Caco-2 (cell line): ENCODE data around the gene TOM1. TPM values are rescaled to one million over a fixed set of nuclear protein-coding genes. Genes with fewer than 3 reads are reported as not detected.

ENCODE experiments used
- BruUV-seq: library from RNA; stranded (reverse); fragments of 400-500 nt; replicated peaks from 2 replicates; lab custom pipeline; 2021; lab: Mats Ljungman, UMichigan
- CTCF ChIA-PET: fragments of 300-600 bp; sonication (Branson Sonifier 250); formaldehyde crosslinking; loops from one replicate; lab custom pipeline; 2022; ENCODE audit warnings: antibody characterized with exemption; lab: Charles Lee
- POLR2A ChIA-PET: fragments of 300-600 bp; sonication (Branson Sonifier 250); formaldehyde crosslinking; loops from one replicate; lab custom pipeline; 2022; ENCODE audit warnings: antibody characterized with exemption; lab: Charles Lee
- DNase-seq, 2 experiments: peaks; one replicate each; pipeline versions ENCODE4 v3.0.0 to v3.0.0-alpha.2; 2020 to 2022
- H3K27me3 ChIP-seq: replicated peaks from 2 replicates; pipeline ENCODE4 v1.6.0; 2011; ENCODE audit warnings: low read length; ENCODE audit not compliant: control insufficient read depth, insufficient read depth
- H3K36me3 ChIP-seq: 2 replicates; pipeline ENCODE4 v1.5.1; 2011; ENCODE audit warnings: low read length; ENCODE audit not compliant: control insufficient read depth, insufficient read depth
- H3K4me1 ChIP-seq: fragments of 250-450 bp; sonication (Bioruptor Pico); 2 replicates; pipeline ENCODE4 v1.5.1; 2020; ENCODE audit warnings: mild to moderate bottlenecking
- H3K4me3 ChIP-seq: 2 replicates; pipeline ENCODE4 v1.5.1; 2011; ENCODE audit warnings: low read depth, mild to moderate bottlenecking, control low read depth, low read length
- H3K9me3 ChIP-seq: fragments of 250-450 bp; sonication (Bioruptor Pico); 2 replicates; pipeline ENCODE4 v1.5.1; 2020; ENCODE audit warnings: mild to moderate bottlenecking, moderate library complexity
- H3K27ac Mint-ChIP-seq: one replicate; pipeline ENCODE4 v1.8.0; 2022; ENCODE audit warnings: mixed read lengths; ENCODE audit not compliant: unreplicated experiment
- H3K27me3 Mint-ChIP-seq: one replicate; pipeline ENCODE4 v1.8.0; 2022; ENCODE audit warnings: mixed read lengths; ENCODE audit not compliant: insufficient read depth, unreplicated experiment
- H3K36me3 Mint-ChIP-seq: one replicate; pipeline ENCODE4 v1.8.0; 2022; ENCODE audit warnings: mild to moderate bottlenecking, mixed read lengths; ENCODE audit not compliant: insufficient read depth, unreplicated experiment
- H3K4me1 Mint-ChIP-seq: one replicate; pipeline ENCODE4 v1.8.0; 2022; ENCODE audit warnings: low read depth, mixed read lengths; ENCODE audit not compliant: unreplicated experiment
- H3K4me3 Mint-ChIP-seq: one replicate; pipeline ENCODE4 v1.8.0; 2022; ENCODE audit warnings: mild to moderate bottlenecking, moderate library complexity, mixed read lengths; ENCODE audit not compliant: unreplicated experiment
- H3K9me3 Mint-ChIP-seq: one replicate; pipeline ENCODE4 v1.8.0; 2022; ENCODE audit warnings: mixed read lengths; ENCODE audit not compliant: unreplicated experiment
- CTCF ChIP-seq, 2 experiments: fragments of 200-600 bp in 1 of 2; IDR thresholded peaks; 1 replicate in 1 of 2; 2 replicates in 1 of 2; pipeline versions ENCODE4 v1.5.1 to v1.8.0; 2011 to 2022; ENCODE audit warnings: antibody characterized with exemption in 1 of 2, control low read depth in 1 of 2, inconsistent platforms in 1 of 2, low read depth in 1 of 2, low read length in 1 of 2, mild to moderate bottlenecking in 1 of 2, moderate library complexity in 1 of 2; ENCODE audit not compliant: insufficient read depth in 1 of 2, severe bottlenecking in 1 of 2, unreplicated experiment in 1 of 2
- intact Hi-C: fragments of 100-400 bp; cut with micrococcal nuclease; formaldehyde crosslinking; loops from one replicate; pipeline ENCODE4 v1.10.0; 2022; ENCODE audit not compliant: unreplicated experiment
- total RNA-seq: library from RNA; stranded (reverse); gene quantifications from 2 replicates; pipeline ENCODE4 v1.2.3, GENCODE V29; 2022

Gene TOM1
- total RNA-seq, 1 experiment from 2014 or later, result 47.4 TPM

- H3K27me3 Mint-ChIP-seq, result no peaks in the 10 kb centered on the region
- TF ChIP-seq CTCF (IDR thresholded peaks at IDR 0.05; ENCODE audit: insufficient read depth in 1 of 2, low read depth in 1 of 2, low read length in 1 of 2, severe bottlenecking in 1 of 2, unreplicated experiment in 1 of 2), result no peak
- no peaks in the 10 kb centered on the region for H3K9me3 ChIP-seq
- no peak overlapping the region for H3K4me3 Mint-ChIP-seq
- DNase-seq, result no peak
- intact Hi-C loops, result no loop called here
- H3K27ac Mint-ChIP-seq, result no peak overlapping the region
- H3K36me3 Mint-ChIP-seq, result peaks cover 22% of the 10 kb centered on the region
- ChIA-PET POLR2A (no interaction called here), CTCF (no interaction called here)
- H3K4me1 Mint-ChIP-seq, result no peaks in the 10 kb centered on the region
- no peak overlapping the region for H3K4me3 ChIP-seq
- peaks cover 3% of the 10 kb centered on the region for H3K36me3 ChIP-seq
- H3K27me3 ChIP-seq, result no peaks in the 10 kb centered on the region
- H3K9me3 Mint-ChIP-seq, result no peaks in the 10 kb centered on the region
- no TSS peak for BruUV-seq
- H3K4me1 ChIP-seq, result no peaks in the 10 kb centered on the region
Measured at GRCh38 chr22:35325209-35325608, 25.5 kb downstream of the TOM1 start.

GRCh38 chr22:35326854-35327562, 27.3 kb downstream of the TOM1 start:
- H3K9me3 ChIP-seq, result no peaks in the 10 kb centered on the region
- Mint-ChIP-seq H3K9me3 (no peaks in the 10 kb centered on the region), H3K27me3 (no peaks in the 10 kb centered on the region), H3K36me3 (peaks cover 27% of the 10 kb centered on the region), H3K4me3 (no peak overlapping the region), H3K4me1 (no peaks in the 10 kb centered on the region), H3K27ac (no peak overlapping the region)
- DNase-seq, result no peak
- ChIA-PET POLR2A (no interaction called here), CTCF (interaction anchor here (1.9 kb wide), 1 partner anchor 27 kb away, joined by 4 read pairs; the partner anchor contains the start of gene TOM1)
- peaks cover 3% of the 10 kb centered on the region for H3K36me3 ChIP-seq
- intact Hi-C loops, result no loop called here
- H3K4me1 ChIP-seq, result no peaks in the 10 kb centered on the region
- no peaks in the 10 kb centered on the region for H3K27me3 ChIP-seq
- no peak overlapping the region for H3K4me3 ChIP-seq
- no peak for TF ChIP-seq CTCF (IDR thresholded peaks at IDR 0.05; ENCODE audit: insufficient read depth in 1 of 2, low read depth in 1 of 2, low read length in 1 of 2, severe bottlenecking in 1 of 2, unreplicated experiment in 1 of 2)
- BruUV-seq, result no TSS peak

- Histone ChIP-seq H3K27me3 (no peaks in the 10 kb centered on the region), H3K9me3 (no peaks in the 10 kb centered on the region), H3K4me3 (no peak overlapping the region), H3K4me1 (no peaks in the 10 kb centered on the region), H3K36me3 (peaks cover 3% of the 10 kb centered on the region)
- no TSS peak for BruUV-seq
- no peak overlapping the region for H3K4me3 Mint-ChIP-seq
- CTCF ChIA-PET, result interaction anchor here (1.9 kb wide), 1 partner anchor 28 kb away, joined by 4 read pairs; the partner anchor contains the start of gene TOM1
- DNase-seq, result no peak
- H3K27me3 Mint-ChIP-seq, result no peaks in the 10 kb centered on the region
- H3K9me3 Mint-ChIP-seq, result no peaks in the 10 kb centered on the region
- H3K4me1 Mint-ChIP-seq, result no peaks in the 10 kb centered on the region
- intact Hi-C loops, result no loop called here
- no peak overlapping the region for H3K27ac Mint-ChIP-seq
- no peak for TF ChIP-seq CTCF (IDR thresholded peaks at IDR 0.05; ENCODE audit: insufficient read depth in 1 of 2, low read depth in 1 of 2, low read length in 1 of 2, severe bottlenecking in 1 of 2, unreplicated experiment in 1 of 2)
- POLR2A ChIA-PET, result no interaction called here
- H3K36me3 Mint-ChIP-seq, result peaks cover 25% of the 10 kb centered on the region
Measured at GRCh38 chr22:35327690-35328471, 28.2 kb downstream of the TOM1 start.
